Esophagus mucosa (tissue), 1 donor: ENCODE results near the gene MGAT5. TPM values are rescaled to one million over a fixed set of nuclear protein-coding genes. Genes with fewer than 3 reads are reported as not detected.

Source experiments
- ATAC-seq: fragments of 200-7000 bp; cut with Tn5 transposase; one replicate; pipeline ENCODE4 v1.9.1; 2020
- total RNA-seq: library from RNA; stranded (reverse); gene quantifications from one replicate; pipeline ENCODE4 v1.2.4, GENCODE V29; 2023
- donor health status: DM: yes; HTN: yes; CAD: no.

Gene MGAT5
- total RNA-seq, 1 donor from 2014 or later, result 23.6 TPM

DNA sequence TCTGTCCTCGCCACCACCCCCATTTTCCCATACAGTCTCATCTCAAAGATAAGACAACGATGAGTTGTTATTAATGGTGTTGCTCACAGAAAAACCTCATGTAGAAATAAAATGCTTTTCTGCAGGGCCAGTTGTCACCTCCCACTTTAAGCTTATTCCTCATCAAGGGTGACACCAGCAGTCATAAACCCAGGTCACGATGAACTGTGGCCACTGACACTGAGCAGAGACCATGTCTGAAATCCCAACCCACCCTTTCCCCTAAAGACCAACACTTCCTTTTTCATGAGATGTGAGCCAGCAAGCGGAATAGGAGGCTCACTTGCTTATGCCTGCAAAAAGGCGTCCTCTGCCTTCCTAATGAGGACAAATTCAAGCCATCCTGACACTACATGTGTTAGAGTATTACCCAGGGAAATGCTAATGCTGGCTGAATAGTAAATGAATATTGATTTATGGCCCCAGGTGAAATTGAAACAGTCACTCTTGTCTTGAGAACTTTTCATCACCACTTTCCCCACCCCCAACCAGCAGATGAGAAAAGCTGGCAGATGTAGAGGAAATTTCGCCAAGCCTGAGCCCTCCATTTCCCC, 228.4 kb downstream of the MGAT5 start:
- no peak for ATAC-seq

DNA sequence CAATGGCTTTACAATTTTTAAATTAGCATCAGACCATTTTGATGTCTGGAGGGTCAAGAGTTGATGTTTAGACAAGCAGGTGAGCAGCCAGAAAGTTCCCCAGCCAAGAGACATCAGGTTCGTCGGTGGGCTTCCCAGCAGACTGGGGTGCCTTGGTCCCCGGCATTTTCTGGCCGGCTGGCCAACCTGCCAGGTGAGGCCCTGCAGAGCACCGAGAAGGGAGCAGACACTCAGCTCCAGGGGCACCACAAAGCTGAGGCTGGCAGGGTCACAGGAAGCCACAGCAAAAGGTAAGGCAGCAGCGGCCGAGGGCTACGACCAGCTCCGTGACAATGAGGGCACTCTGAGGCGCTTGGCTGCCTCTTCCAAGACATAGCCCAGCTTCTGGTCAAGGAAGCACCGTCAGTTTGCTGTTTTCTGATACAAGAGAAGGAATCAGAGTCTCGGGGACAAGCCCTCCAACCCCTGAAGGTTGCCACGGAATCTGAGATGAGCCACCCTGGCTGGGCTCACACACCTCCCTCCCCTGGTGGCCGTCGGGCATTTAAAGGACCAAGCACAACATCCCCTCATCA, 229.0 kb downstream of the MGAT5 start:
- no peak for ATAC-seq

DNA sequence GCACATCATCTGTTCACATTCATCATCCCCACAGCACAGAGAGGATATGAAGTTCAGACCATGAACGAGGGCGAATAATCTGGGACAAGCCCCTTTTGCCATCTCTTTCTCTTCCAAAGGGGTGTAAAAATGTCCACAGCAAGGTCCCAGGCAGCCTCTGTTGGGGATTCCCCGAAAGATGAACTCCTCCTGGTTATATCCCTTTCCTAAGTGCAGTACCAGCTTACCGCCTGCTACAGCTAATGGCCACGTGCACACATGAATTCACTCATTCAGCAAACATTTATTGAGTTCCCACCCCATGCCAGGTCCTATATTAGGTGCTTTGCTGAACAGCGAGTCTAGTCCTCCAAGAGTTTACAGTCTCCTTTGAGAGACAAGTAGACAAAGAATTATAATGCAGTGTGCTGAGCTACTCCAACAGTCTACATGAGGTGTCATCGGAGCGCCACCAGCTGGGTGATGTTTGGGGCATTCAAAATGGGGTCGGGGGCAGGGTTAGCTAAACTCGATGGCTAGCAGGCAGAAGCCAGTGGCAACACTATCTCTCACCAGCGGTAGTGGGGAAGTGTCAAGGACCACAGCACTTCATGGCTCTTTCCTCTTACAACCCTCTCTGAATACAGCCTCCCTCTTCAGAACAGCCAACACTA, 236.0 kb downstream of the MGAT5 start:
- no peak for ATAC-seq

DNA sequence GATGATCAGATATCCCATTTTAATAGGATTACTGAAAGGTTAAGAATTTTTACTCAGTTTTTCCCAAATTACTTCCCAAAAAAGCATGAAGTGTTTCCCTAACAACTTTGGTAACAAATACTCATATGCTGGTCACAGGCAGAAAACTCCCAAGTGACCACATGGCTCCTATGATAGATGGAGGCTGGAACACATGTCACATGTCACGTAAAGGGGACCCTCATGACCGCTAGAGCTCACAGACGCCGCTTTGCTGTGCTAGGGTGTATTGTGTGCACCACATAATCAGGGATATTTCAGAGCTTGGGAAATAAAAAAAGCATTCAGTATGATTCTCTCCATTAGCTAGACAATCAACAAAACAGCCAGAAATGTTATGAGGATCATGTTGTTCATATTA, 236.7 kb downstream of the MGAT5 start:
- ATAC-seq, result no peak

DNA sequence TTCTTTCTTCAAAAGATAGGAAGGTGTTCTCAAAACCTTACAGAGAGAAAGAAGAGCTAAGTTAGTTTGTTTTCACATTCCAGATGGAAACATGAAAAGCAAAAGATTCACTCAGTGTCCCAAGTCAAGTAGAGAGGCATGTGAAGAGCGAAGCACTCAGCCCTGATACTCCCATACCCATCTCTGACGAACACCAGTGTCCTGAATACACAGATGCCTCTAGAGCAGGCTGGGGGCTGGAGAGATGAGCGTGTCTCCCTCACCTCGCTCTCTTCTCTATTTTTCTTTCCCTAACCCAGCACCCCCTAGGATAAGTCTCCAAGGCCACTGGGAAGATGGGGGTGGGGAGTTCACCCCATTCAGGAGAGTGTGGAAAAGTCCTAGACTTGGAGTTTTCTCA, 237.2 kb downstream of the MGAT5 start:
- no peak for ATAC-seq

DNA sequence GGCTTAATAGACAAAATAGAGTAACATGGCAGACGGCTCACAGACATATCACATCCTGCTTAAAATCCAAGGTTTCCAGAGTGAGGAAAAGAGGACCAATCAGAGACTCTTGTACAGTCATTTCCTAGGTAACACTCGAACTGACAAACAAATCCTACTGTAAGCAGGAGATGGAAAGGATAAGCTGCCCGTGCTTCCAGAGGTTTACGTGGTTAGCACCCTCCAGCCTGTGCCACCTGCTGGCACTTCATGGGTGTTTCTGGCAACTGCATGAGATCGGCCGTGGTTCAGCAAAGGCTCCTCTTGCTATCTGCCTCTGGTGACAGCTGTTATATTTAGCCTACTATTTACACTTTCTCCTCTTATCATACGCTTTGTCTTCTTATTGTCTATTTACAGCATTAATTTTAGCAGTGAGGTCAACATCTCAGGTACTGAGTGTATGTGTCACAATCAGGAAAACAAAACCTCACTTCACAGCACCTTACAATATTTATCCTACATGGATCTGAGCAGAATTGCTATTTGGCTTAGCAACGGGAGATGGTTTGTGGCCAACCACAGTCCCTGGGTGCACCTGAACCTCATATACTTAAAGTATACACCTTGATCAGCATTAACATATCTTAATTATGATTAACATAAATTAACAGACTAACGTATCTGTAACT, 238.0 kb downstream of the MGAT5 start:
- ATAC-seq, result no peak

DNA sequence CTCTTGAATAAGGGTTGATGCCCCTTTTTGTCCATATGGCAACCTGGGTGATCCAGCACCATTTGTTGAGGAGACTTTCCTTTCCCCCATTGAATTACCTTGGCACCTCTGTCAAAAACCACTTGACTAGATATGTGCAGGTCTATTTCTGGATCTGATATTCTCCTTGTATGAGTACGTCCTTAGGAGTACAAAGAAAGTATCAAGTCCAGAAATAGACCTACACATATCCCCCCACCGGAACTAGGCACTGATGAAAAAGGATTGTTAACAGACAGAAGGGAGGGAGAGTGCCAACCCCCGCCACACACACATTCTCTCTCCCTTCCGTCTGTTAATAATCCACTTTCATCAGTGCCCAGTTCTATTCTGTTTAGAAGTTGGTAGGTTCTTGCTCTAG, 239.9 kb downstream of the MGAT5 start:
- no peak for ATAC-seq

DNA sequence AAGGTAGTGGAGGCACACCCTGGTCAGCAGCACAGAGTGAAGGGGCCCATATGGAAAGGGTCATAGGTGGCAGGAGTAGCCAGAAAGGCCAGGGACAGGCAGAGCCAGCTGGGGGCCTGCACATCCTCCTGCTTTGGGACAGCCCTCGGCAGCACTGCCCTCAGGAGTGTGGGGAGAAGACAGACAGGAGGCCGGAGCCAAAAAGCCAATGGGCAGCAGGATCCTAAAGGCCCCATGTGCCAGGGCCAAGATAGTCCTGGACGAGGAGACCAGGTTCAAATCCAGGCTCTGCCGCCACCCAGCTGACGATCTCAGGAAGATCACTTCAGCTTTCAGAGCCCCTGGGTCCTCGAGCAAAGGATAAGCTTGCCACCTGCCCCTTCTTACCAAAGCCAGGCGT, 244.8 kb downstream of the MGAT5 start:
- no peak for ATAC-seq

DNA sequence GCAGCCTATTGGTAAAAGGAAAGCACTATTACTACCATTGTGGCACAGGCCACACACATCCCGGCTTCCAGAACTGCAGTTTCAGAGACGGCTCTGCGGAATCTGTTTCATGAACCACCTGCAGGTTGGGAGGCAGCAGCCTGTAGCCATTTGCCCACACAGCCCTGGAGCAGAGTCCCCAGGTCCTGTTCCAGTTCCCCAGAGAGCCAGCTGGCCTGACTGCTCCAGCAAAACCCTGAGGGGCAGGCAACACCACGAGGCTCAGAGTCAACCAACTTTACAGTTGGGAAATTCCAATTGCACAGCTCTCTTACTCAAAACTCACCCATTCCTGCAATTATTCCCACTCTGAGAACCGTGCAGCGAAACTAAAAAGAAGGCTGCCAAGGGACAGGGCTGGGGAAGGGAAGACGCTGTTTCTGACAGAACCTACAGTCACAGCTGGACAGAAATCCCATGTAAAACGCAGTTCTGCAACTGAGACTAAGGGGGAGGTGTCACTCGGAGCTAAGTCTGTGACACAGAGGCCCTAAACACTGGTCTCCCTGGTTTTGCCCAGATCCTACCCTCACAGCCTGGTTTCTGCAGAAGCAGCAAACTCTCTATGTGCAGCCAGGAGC, 245.5 kb downstream of the MGAT5 start:
- ATAC-seq, result no peak

DNA sequence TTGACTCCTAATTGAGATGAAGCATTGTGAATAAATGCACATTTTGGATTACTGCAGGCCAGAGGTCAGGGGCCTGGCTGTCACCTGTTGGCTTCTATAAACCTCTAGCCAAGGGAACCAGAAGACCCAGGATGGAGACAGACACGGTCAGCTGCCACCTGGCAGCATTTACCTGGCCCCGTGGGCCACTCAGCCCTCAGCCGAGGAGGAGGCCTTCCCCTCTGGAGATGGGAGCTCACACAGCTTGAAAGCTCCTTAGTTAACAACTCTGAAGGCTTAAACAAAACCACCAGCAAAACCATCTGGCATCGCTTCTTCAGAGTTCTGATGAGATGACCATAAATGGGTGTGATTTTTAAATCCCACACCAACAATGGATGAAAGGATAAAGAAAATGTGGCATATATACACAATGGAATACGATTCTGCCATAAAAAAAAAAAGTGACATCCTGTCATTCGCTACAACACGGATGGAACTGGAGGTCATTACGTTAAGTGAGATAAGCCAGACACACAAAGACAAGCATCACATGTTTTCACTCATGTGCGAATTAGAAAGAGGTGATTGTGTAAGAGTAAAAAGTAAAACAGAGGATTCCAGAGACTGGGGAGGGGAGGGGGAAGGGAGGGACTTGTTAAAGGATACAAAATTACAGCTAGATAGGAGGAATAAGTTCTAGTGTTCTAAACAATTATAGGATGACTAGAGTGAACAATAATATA, 246.5 kb downstream of the MGAT5 start:
- no peak for ATAC-seq

DNA sequence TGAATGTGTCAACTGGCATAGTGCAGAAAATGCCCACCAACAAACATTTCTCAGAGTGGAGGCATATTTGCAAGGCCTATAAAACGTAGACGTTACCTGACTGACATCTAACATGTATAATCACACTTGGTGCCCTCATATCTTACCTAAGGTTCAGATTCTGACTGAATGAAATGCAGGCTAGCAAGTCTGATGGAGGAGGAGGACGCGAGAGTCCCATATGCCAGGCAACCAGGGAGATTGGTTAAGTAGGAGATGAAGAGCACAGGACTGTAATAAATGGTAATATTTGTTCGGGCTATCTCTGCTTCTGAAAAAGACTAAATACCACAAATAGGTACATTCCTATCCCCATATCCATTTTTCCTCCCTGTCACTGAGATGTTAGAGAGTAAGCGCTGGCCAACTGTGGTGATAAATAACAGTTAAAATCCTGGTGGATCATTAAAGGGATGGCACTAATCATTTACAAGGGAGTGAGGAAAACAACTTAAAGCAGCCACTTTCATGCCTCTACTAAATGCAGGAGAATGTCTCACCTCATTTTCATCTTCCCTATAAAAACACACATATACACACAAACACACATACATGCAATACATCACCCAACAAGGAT, 247.7 kb downstream of the MGAT5 start:
- ATAC-seq, result no peak

DNA sequence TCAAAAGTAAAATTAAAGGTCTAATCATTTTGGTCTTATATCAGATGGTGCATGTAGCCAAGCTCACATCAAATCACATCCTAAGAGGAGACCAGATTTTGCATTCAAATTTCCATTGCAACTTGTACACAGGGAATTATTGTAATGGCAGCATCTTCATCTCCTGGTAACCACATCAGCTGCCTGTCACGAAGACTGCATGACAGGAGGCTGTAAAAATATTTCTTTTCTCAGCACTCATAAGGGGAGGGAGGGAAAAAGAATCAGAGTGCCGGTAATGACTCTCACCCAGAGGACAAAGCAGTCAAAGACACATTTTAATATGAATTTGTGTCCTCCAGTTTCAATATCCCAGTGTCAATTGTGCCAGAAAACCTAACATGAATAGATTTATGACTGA, 248.2 kb downstream of the MGAT5 start:
- ATAC-seq, result no peak
